ENCODE results near the gene PTPRK.

The PTPRK gene

GRCh38 chr6:128172752-128173682 is 347.4 kb downstream of the PTPRK start:
- Histone ChIP-seq H3K4me3 (ENCODE audit: low read depth, low read length) (no peak overlapping the region), H3K27ac (no peak overlapping the region), H3K9me3 (ENCODE audit: severe bottlenecking) (no peaks in the 10 kb centered on the region), H3K36me3 (no peaks in the 10 kb centered on the region), H3K27me3 (ENCODE audit: insufficient read depth, low read depth, severe bottlenecking) (no peaks in the 10 kb centered on the region)
- TF ChIP-seq CTCF (IDR thresholded peaks at IDR 0.05; ENCODE audit: low read depth, low read length): no peak
- DNase-seq: no peak

GRCh38 chr6:128172081-128172480 is 348.3 kb downstream of the PTPRK start:
- Histone ChIP-seq H3K27me3 (ENCODE audit: insufficient read depth, low read depth, severe bottlenecking) (no peaks in the 10 kb centered on the region), H3K36me3 (no peaks in the 10 kb centered on the region), H3K9me3 (ENCODE audit: severe bottlenecking) (no peaks in the 10 kb centered on the region), H3K4me3 (ENCODE audit: low read depth, low read length) (no peak overlapping the region), H3K27ac (no peak overlapping the region)
- no peak for DNase-seq
- no peak for TF ChIP-seq CTCF (IDR thresholded peaks at IDR 0.05; ENCODE audit: low read depth, low read length)

GRCh38 chr6:128171182-128171581 is 349.2 kb downstream of the PTPRK start:
- Histone ChIP-seq H3K36me3 (no peaks in the 10 kb centered on the region), H3K4me3 (ENCODE audit: low read depth, low read length) (no peak overlapping the region), H3K27ac (no peak overlapping the region), H3K9me3 (ENCODE audit: severe bottlenecking) (no peaks in the 10 kb centered on the region), H3K27me3 (ENCODE audit: insufficient read depth, low read depth, severe bottlenecking) (no peaks in the 10 kb centered on the region)
- no peak for TF ChIP-seq CTCF (IDR thresholded peaks at IDR 0.05; ENCODE audit: low read depth, low read length)
- DNase-seq: no peak

- no peak for TF ChIP-seq CTCF (IDR thresholded peaks at IDR 0.05; ENCODE audit: low read depth, low read length)
- Histone ChIP-seq H3K27me3 (ENCODE audit: insufficient read depth, low read depth, severe bottlenecking) (no peaks in the 10 kb centered on the region), H3K9me3 (ENCODE audit: severe bottlenecking) (no peaks in the 10 kb centered on the region), H3K36me3 (no peaks in the 10 kb centered on the region), H3K4me3 (ENCODE audit: low read depth, low read length) (no peak overlapping the region), H3K27ac (no peak overlapping the region)
- DNase-seq: no peak
Measured at GRCh38 chr6:128168244-128168643, 352.2 kb downstream of the PTPRK start.

GRCh38 chr6:128167552-128167951 is 352.8 kb downstream of the PTPRK start:
- Histone ChIP-seq H3K27ac (no peak overlapping the region), H3K36me3 (no peaks in the 10 kb centered on the region), H3K27me3 (ENCODE audit: insufficient read depth, low read depth, severe bottlenecking) (no peaks in the 10 kb centered on the region), H3K9me3 (ENCODE audit: severe bottlenecking) (no peaks in the 10 kb centered on the region), H3K4me3 (ENCODE audit: low read depth, low read length) (no peak overlapping the region)
- DNase-seq: no peak
- TF ChIP-seq CTCF (IDR thresholded peaks at IDR 0.05; ENCODE audit: low read depth, low read length): no peak
